ENCODE results near the gene GALT.
A peak's percentile ranks its signal among the peaks of the same experiment; 100 is the strongest.

Gene GALT

GRCh38 chr9:34653151-34654072 lies 6.9 kb downstream of the GALT start:
- peak; percentile 35 for DNase-seq (ENCODE audit: low read depth)
- no peak overlapping the region for H3K4me3 ChIP-seq (ENCODE audit: low read depth, low read length)
- no peak for TF ChIP-seq CTCF (conservative IDR thresholded peaks at IDR 0.05; ENCODE audit: low read depth, low read length)

- TF ChIP-seq CTCF (conservative IDR thresholded peaks at IDR 0.05; ENCODE audit: low read depth, low read length) = no peak
- no peak for DNase-seq (ENCODE audit: low read depth)
- H3K4me3 ChIP-seq (ENCODE audit: low read depth, low read length) = no peak overlapping the region
These were observed 8.0 kb downstream of the GALT start for GRCh38 chr9:34654323-34655051.

GRCh38 chr9:34655394-34655793 lies 8.9 kb downstream of the GALT start:
- no peak overlapping the region for H3K4me3 ChIP-seq (ENCODE audit: low read depth, low read length)
- no peak for DNase-seq (ENCODE audit: low read depth)

GRCh38 chr9:34656992-34657391 lies 10.5 kb downstream of the GALT start:
- TF ChIP-seq CTCF (conservative IDR thresholded peaks at IDR 0.05; ENCODE audit: low read depth, low read length) = no peak
- H3K4me3 ChIP-seq (ENCODE audit: low read depth, low read length) = no peak overlapping the region
- DNase-seq (ENCODE audit: low read depth) = no peak

More at GRCh38 chr9:34655394-34655793, 8.9 kb downstream of the GALT start:
- no peak for TF ChIP-seq CTCF (conservative IDR thresholded peaks at IDR 0.05; ENCODE audit: low read depth, low read length)

- no peak overlapping the region for H3K4me3 ChIP-seq (ENCODE audit: low read depth, low read length)
- DNase-seq (ENCODE audit: low read depth) = no peak
- no peak for TF ChIP-seq CTCF (conservative IDR thresholded peaks at IDR 0.05; ENCODE audit: low read depth, low read length)
These were observed 12.0 kb downstream of the GALT start for GRCh38 chr9:34658461-34658860.

- no peak overlapping the region for H3K4me3 ChIP-seq (ENCODE audit: low read depth, low read length)
- no peak for DNase-seq (ENCODE audit: low read depth)
- TF ChIP-seq CTCF (conservative IDR thresholded peaks at IDR 0.05; ENCODE audit: low read depth, low read length) = no peak
These were observed 13.2 kb downstream of the GALT start for GRCh38 chr9:34659592-34660253.

All from choroid plexus epithelial cell (primary cell).